OCI-LY1 (cell line): Measurements from ENCODE around the gene SON.
"Not testable (repeated sequence)": the region's sequence is repeated elsewhere in the genome, so short reads cannot be mapped to it uniquely, and the experiment has no call there.

ENCODE experiments used
- H2AFZ ChIP-seq: fragments of 200-600 bp; sonication (generic), shearing (Covaris generic); 2 replicates; pipeline ENCODE4 v1.6.0; 2014; ENCODE audit warnings: antibody characterized with exemption, mild to moderate bottlenecking, low read length
- H3F3A ChIP-seq: fragments of 200-600 bp; sonication (generic), shearing (Covaris generic); 2 replicates; pipeline ENCODE4 v1.6.0; 2014; ENCODE audit warnings: mild to moderate bottlenecking, antibody characterized with exemption, low read length, moderate library complexity; ENCODE audit not compliant: insufficient read depth
- H3K27ac ChIP-seq: fragments of 200-600 bp; sonication (generic); 2 replicates; pipeline ENCODE4 v1.5.1; 2014; ENCODE audit warnings: low read length, mixed run types, mild to moderate bottlenecking, low read depth; ENCODE audit not compliant: poor library complexity, severe bottlenecking
- H3K27me3 ChIP-seq: fragments of 200-600 bp; sonication (generic); 2 replicates; pipeline ENCODE4 v1.6.0; 2014; ENCODE audit warnings: antibody characterized with exemption, mild to moderate bottlenecking, low read length, moderate library complexity; ENCODE audit not compliant: insufficient read depth
- H3K36me3 ChIP-seq: fragments of 200-600 bp; sonication (generic); 2 replicates; pipeline ENCODE4 v1.6.1; 2014; ENCODE audit warnings: mild to moderate bottlenecking, antibody characterized with exemption, low read length, moderate library complexity, mixed read lengths; ENCODE audit not compliant: insufficient read depth
- H3K4me1 ChIP-seq: fragments of 200-600 bp; sonication (generic); 2 replicates; pipeline ENCODE4 v1.5.1; 2014; ENCODE audit warnings: mild to moderate bottlenecking, low read length, moderate library complexity; ENCODE audit not compliant: insufficient read depth, severe bottlenecking
- H3K4me2 ChIP-seq: fragments of 200-600 bp; sonication (generic), shearing (Covaris generic); 2 replicates; pipeline ENCODE4 v1.6.1; 2014; ENCODE audit warnings: low read length
- H3K4me3 ChIP-seq: fragments of 200-600 bp; sonication (generic); 2 replicates; pipeline ENCODE4 v1.5.1; 2014; ENCODE audit warnings: low read length, low read depth, mild to moderate bottlenecking, mixed read lengths; ENCODE audit not compliant: poor library complexity, severe bottlenecking
- H3K79me2 ChIP-seq: fragments of 200-600 bp; shearing (Covaris generic); 2 replicates; pipeline ENCODE4 v1.6.1; 2016; ENCODE audit warnings: mixed run types, low read length, mixed read lengths; ENCODE audit not compliant: insufficient read depth
- H3K9ac ChIP-seq: fragments of 200-600 bp; sonication (generic), shearing (Covaris generic); 2 replicates; pipeline ENCODE4 v1.6.1; 2014; ENCODE audit warnings: mild to moderate bottlenecking, low read length, mixed read lengths
- H3K9me2 ChIP-seq: fragments of 200-600 bp; sonication (generic), shearing (Covaris generic); 2 replicates; pipeline ENCODE4 v1.6.1; 2014; ENCODE audit warnings: low read depth, mild to moderate bottlenecking, low read length, mixed read lengths
- H3K9me3 ChIP-seq: fragments of 200-600 bp; shearing (Covaris generic); 2 replicates; pipeline ENCODE4 v1.6.1; 2014; ENCODE audit warnings: low read length, mixed read lengths
- H4K20me1 ChIP-seq: fragments of 200-600 bp; sonication (generic), shearing (Covaris generic); 2 replicates; pipeline ENCODE4 v1.6.0; 2016; ENCODE audit warnings: mild to moderate bottlenecking, low read length; ENCODE audit not compliant: insufficient read depth
- CTCF ChIP-seq: fragments of 200-600 bp; sonication (generic), shearing (Covaris generic); IDR thresholded peaks from 2 replicates; pipeline ENCODE4 v1.5.1; 2017; ENCODE audit warnings: mild to moderate bottlenecking, antibody characterized with exemption, low read length, moderate library complexity, mixed read lengths
- EZH2 ChIP-seq: fragments of 200-600 bp; sonication (generic), shearing (Covaris generic); IDR thresholded peaks from 2 replicates; pipeline ENCODE4 v1.8.0; 2017; ENCODE audit warnings: borderline replicate concordance, mixed run types, mild to moderate bottlenecking, antibody characterized with exemption, low read length, moderate library complexity, mixed read lengths

SON gene

GRCh38 chr21:33618407-33618806 is 75.6 kb downstream of the SON start:
- no peak for TF ChIP-seq EZH2
- no peak for TF ChIP-seq CTCF
- Histone ChIP-seq H2AFZ (no peak overlapping the region), H3K4me1 (no peaks in the 10 kb centered on the region)

GRCh38 chr21:33619726-33620125 is 76.9 kb downstream of the SON start:
- no peaks in the 10 kb centered on the region for H4K20me1 ChIP-seq
- H3K27me3 ChIP-seq: no peaks in the 10 kb centered on the region
- H3K4me3 ChIP-seq: no peak overlapping the region
- peaks cover 16% of the 10 kb centered on the region for H3K36me3 ChIP-seq
- H3K9ac ChIP-seq: no peak overlapping the region
- no peaks in the 10 kb centered on the region for H3K79me2 ChIP-seq
- H3F3A ChIP-seq: no peaks in the 10 kb centered on the region
- H3K27ac ChIP-seq: no peak overlapping the region
- H3K9me2 ChIP-seq: no peaks in the 10 kb centered on the region
- H2AFZ ChIP-seq: no peak overlapping the region
- H3K4me1 ChIP-seq: no peaks in the 10 kb centered on the region
- H3K4me2 ChIP-seq: no peak overlapping the region
- no peaks in the 10 kb centered on the region for H3K9me3 ChIP-seq
- TF ChIP-seq EZH2 (no peak), CTCF (no peak)

More at GRCh38 chr21:33618407-33618806, 75.6 kb downstream of the SON start:
- Histone ChIP-seq H3K36me3 (peaks cover 12% of the 10 kb centered on the region), H3K9me3 (no peaks in the 10 kb centered on the region), H3K27me3 (no peaks in the 10 kb centered on the region), H3K4me3 (no peak overlapping the region), H3K4me2 (no peak overlapping the region), H4K20me1 (no peaks in the 10 kb centered on the region), H3K79me2 (no peaks in the 10 kb centered on the region), H3K27ac (no peak overlapping the region), H3K9me2 (no peaks in the 10 kb centered on the region), H3F3A (no peaks in the 10 kb centered on the region), H3K9ac (no peak overlapping the region)

- Histone ChIP-seq H2AFZ (no peak overlapping the region), H3K4me2 (no peak overlapping the region), H3K9ac (no peak overlapping the region), H3K27me3 (no peaks in the 10 kb centered on the region), H4K20me1 (no peaks in the 10 kb centered on the region), H3K36me3 (peaks cover 13% of the 10 kb centered on the region), H3K9me2 (no peaks in the 10 kb centered on the region), H3F3A (no peaks in the 10 kb centered on the region), H3K4me3 (no peak overlapping the region), H3K79me2 (no peaks in the 10 kb centered on the region), H3K9me3 (no peaks in the 10 kb centered on the region), H3K4me1 (no peaks in the 10 kb centered on the region), H3K27ac (no peak overlapping the region)
- TF ChIP-seq EZH2 (no peak), CTCF (no peak)
Measured at GRCh38 chr21:33622253-33622652, 79.4 kb downstream of the SON start.

- peaks cover 23% of the 10 kb centered on the region for H3K36me3 ChIP-seq
- not testable (repeated sequence) for H3K27ac ChIP-seq, H2AFZ ChIP-seq, H4K20me1 ChIP-seq, H3K27me3 ChIP-seq, H3K9me3 ChIP-seq, H3F3A ChIP-seq, H3K4me2 ChIP-seq, H3K79me2 ChIP-seq, H3K4me3 ChIP-seq, H3K9ac ChIP-seq, H3K9me2 ChIP-seq, H3K4me1 ChIP-seq
Measured at GRCh38 chr21:33626151-33626550, 83.3 kb downstream of the SON start.
